Fibroblast of skin of right quadriceps (primary cell): ENCODE data around the gene TBC1D22A.

Experiments used
- DNase-seq: peaks from one replicate; pipeline ENCODE4 v3.0.0-alpha.2; 2013

Gene TBC1D22A

DNA sequence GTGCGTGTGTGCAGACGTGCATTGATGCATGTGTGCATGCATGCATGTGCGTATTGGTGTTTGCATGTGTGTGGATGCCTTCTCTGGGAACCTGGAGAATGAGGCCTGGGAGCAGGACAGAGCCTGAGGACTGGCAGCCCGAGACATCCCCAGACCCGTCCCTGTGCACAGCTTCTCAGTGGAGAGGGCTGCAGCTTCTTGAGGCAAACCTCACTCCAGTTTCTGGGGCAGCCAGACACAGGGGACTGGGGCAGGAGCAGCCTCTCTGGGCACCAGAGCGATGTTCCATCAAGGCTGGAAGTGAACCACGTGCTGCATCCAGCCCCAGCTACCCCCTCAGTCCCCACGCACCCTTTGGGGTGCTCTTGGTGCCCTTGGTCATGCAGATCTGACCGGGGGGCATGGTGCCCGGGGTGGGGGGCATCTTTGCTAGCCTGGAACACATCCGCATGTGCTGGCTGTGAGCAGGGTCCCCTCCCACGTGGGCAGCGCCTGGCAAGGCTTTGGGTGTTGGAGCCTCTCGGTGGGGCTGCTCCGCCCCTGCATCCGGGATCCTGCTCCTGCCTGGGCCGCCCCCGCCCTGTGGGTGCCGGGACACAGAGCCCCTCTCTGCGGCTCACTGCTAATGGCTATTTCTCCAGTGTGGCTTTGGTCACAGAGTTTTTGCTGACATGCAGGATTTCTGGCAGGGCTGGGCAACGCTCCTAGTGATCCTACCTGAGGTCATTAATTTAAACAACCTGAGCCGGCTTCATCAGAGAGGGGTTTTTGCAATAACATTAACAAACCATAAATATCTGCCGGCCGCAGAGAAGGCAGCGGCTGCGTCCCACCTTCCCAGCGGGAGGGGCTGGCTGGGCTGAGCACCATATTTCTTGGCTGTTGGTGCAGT lies 434.7 kb downstream of the TBC1D22A start:
- DNase-seq = no peak

DNA sequence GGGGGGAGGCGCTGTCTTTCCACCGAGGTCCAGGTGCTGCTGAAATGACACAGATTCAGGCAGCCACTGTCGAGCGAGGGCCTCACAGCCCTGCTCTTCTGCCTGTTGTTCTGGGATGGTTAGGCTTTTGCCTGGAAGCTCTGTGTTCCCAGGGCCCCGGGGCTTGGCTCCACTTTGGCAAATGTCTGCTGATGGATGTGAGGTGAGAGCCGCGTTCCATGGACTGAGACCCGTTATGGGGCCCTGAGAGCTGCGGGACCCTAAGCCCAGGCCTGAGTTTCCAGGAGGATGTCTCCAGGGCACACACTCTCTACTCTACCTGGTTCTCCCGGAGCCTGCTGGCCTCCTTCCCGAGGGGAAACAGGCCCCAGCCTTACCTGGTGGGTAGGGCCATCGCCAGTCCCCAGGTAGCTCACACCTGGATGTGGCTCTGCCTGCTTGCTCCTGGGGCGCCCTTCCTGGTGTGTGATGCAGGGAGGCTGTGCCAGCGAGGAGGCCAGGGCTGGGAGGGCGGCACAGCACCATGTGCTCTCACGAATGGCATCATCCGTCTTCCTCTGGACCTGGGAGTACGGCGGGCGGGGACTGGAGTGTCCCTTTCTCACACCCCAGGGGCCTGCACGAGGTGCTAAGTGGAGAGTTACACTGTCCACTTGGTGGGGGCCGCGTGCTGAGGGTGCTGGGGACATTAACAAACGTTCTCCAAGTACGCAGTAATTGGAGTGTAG lies 435.5 kb downstream of the TBC1D22A start:
- DNase-seq = no peak

DNA sequence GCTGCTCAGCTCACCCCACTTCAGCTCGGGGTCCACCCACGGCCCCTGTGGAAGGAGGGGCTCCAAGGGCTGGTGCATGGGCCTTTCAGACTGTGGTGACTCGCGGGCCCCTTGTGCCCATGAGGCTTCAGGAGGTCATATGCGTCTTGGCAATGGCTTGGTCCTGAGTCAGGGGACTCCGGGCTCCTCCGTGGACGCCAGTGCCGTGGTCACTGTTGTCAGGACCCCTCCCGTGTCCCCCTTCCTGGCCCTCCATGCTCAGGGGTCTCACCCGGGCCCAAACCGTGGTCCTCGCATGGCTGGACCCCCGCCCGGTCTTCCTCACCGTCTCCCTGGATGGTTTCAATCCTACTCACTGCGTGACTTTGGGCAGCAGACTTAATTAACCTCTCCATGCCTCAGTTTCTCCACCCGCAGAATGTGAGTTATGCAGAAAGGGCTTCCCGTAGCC lies 436.4 kb downstream of the TBC1D22A start:
- no peak for DNase-seq

DNA sequence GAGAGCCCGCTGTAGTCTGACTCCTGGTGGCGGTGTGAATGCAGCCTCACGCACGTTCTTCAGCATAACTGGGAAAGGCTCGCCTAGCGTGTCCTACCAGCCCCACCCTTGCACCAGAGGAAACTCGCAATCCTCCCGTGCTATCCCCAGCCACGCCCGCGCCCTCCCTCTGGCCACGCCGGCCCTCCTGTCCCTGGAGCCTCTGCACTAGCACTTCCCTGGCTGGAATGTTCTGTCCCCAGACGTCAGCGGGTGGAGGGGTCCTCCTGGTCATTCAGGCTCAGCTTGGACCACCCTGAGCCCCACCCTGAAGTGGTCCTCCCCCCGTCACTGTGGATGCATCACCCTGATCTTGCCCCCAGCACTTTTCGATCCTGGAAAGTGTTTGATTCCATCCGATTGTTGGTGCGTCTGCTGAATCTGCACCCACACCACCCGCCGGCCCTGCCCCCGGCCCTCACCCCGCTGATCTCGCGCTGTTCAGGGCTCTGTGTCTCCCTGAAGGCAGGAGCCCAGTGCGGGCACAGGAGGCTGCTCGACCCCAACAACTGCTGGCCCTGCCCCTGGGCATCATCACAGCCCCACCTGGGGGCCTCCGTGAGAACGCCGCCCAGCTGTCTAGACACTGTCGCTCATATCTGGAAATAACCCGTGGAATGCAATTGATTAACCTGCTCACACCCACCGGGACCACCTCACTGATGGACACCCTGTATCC lies 437.0 kb downstream of the TBC1D22A start:
- DNase-seq = no peak

DNA sequence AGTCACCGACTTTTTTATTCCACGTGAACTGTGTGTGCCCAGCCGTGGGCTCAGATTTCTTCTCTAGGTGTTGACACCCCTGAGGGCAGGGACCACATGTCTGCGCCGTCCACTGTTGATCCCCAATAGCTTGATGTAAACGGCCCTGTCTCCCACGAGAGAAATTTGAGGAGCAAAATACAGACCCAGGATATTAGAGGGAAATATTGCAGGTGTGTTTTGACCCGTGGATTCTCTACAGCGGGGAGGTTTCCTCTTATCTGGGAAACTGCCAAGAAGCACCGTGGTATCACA lies 437.5 kb downstream of the TBC1D22A start:
- no peak for DNase-seq

DNA sequence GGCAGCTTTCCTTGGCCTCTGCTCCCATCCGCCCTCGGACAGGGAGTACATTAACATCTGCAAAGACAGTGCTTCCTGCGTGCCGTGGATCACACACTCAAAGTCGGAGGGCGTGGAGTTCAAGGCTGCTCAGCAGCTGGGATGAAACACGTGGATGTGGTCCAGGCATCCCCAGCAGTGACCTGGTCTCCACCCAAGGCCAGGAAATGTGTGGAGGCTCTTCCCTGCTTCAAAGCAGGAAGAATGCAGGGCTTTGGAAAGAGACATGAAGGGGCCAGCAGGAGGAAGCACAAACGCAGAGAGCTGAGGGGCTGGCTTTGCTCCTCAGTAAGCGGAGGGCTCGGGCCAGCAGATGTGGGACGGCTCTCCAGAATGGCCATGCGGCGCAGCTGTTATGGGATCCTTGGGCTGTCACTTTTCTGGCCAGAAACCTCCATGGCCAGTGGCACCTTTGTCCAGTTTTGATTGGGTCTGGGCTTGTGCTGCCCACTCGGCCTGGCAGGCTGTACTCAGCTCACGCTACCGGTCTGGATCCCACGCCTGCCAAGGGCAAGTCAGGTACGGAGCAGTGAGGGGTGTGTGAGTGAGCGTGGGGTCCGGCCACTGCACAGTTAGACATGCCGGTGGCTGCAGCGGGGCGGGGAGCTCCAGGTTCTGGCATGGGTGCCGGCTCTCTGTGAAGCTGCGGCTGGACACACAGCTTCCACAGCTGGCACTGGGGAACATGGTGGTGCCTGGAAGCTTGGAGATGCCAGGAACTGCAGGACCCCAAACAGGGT lies 438.0 kb downstream of the TBC1D22A start:
- no peak for DNase-seq

DNA sequence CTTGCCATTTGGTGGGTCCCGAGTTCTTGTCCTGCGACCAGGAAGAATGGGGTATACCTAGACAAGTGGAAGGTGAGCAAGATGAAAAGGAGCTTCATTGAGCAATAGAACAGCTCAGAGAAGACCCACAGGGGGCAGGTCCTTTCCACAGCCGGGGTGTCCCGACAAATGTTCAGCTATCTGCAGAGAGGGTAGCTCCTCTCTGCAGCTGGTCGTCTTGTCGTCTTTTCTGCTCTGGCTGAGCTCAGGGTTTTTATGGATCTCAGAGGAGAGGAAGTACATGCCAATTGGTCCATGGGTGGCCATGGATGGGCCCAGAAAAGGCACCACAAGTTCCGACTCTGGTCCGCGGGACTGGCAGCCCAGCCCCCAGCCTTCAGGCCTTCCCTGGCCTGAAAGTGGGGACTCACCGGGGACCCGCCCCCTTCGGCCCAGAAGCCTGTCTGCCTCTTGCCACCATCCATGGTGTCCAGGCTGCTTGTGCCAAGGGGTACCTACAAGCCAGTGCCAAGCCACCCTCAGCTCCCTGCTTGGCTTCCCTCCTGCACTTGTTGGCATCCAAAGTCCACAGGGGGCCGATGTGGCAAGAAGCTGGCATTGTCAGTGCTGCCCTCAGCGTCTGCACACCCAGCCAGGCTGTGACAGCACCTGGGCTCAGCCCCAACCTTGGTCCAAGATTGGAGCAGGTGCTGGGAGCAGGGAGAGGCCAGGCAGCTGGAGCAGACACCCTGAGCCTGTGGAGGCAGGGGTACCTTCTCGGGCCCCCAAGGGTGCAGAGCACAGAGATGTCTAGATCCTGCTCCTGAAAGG lies 438.9 kb downstream of the TBC1D22A start:
- DNase-seq = no peak

DNA sequence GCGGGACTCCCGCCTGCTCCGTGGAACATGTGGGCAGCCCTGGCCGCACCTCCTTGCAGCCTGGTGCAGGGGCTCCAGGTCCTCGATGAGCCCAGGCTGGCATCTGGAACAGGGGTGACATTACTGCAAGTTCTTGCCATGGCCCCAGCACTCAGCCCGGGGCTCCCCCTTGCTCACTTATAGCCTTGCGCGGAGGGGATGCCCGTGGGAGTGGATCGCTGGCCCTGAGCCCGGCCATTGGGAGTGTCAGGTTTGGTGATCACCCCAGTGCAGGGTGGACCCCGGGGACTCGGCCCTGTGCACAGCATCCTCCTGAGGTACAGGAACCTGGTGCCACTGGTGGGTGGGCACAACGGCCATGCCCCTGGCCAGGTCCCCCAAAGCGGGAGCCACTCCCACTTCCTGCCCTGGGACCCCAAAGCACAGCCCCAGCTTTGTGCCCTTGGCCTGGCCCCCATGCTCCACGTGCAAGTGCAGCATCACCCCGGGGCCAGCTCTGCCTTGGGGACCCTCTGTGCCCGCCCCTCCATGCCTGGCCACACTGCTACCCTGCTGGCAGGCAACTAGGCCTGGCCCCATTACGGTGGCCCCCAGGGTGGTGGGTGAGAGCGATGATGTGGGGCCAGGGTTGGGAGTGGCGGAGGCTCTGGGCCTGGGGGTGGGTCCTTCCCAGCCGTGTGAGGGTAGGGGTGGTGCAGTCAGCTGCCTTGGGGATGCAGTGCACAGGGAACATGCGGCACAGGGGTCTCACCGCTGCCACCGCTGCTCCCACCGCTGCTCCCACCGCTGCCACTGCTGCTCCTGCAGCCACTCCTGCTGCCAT lies 439.8 kb downstream of the TBC1D22A start:
- no peak for DNase-seq

DNA sequence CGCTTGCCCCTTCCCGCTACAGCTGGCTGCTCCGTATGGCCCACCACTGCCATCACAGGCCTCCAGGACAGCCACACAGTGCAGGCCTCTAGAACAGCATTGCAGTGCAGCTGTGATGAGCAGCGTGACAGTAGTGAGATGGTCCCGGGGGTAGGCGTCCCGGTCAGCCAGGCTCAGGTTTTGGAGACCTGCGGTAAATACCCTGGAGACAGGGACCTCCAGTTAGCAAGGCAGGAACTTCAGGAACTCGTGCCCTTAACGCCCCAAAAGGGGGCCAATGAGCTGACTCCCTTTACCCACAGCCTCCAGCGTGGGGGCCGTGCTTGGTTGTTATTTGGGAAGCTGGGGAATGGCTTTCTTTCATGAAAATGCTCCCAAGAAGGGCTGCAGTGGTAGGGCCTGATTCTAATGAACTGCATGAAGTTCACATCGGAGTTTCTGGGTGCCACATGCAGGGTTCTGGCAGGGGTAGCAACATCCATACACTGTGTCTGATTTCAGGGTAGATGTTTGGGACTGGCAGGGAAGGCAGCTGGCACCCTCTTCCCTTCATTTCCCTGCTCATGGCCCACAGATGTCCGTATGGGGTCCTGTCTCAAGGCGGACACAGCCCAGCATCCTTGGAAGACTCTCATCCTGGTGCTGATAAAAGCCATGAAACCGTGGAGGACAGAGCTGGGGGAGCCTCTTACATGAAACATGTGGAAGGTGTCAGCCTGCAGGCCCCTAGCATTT lies 440.5 kb downstream of the TBC1D22A start:
- no peak for DNase-seq

DNA sequence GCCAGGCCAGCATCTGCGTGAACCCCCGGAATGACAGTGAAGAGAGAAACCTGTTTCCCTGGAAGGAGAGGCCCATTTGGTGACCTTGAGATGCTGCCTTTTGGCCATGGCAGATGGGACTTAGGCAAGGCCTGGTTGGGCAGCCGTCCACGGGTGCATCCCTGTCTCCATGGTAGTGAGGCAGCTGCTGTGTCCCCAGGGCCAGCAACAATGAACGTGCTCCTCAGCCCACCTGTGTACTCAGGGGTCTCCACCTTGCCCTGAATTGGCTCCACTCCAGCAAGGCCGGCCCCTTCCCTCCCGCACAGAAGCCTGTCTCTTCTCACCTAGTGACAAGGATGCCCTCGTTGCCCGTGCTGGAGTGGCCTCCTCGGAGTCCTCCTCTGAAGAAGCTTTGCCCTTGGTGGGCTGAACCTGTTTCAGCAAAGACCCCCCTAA lies 441.1 kb downstream of the TBC1D22A start:
- DNase-seq = no peak

DNA sequence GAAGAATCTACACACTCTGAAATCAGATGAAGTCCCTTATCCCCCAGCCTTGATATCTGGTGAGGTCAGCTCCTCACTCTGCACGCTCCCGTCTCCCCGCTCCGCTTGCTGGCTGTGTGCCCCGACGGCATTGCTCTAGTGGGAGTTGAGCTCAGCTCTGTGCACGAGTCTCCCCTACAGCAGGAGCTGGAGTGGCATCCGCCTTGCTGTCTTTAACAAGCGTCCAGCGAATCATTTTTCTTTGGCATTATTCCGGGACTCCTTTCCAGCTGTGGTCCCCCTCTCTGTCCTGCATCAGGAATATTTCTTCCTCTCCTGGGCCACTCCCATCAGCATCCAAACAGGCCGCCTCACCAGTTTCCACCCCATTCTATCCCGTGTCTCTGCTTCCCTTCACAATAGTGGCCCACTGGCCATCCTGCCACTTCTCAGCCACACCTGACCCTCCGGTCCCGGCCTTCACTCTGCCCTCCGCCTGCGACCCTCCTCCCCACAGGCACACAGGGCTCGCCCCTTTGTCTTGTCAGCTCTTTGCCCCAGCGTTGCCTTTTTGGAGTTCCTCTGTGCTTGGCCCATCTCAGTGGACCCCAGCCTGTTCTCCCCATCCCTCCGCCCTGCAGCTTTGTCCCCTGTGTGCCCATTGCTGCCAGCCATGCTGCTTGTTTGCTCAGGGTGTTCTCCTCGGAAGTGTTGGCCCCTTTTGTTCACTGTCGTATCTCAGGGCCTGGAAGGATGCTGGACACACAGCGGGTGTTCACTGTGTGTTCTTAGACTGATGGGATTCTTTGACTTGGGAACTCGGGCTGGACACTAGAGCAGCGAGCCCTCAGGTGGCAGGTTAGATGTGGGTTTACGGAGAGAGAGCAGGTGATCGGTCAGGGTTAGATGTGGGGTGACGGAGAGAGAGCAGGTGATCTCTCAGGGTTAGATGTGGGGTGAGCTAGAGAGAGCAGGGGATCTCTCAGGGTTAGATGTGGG lies 441.8 kb downstream of the TBC1D22A start:
- no peak for DNase-seq

DNA sequence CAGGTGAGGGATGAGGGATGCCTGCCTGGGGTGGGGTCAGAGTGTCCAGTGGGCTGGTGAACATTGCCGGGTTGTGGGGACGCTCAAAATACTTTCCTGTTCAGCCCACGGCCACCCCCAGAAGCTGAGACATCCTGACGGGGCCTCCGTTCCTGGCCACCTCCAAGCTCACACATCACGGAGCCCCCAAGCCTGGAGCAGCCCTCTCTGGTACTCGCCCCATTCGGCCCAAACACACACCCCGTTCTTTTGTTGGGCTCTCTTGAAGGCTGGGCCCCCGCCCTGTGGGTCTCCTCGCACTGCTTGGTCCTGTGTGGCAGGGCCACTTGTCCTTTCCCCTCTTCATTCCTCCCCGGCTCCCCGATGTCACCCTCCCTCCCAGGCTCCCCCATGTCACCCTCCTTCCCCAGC lies 442.6 kb downstream of the TBC1D22A start:
- DNase-seq = no peak

DNA sequence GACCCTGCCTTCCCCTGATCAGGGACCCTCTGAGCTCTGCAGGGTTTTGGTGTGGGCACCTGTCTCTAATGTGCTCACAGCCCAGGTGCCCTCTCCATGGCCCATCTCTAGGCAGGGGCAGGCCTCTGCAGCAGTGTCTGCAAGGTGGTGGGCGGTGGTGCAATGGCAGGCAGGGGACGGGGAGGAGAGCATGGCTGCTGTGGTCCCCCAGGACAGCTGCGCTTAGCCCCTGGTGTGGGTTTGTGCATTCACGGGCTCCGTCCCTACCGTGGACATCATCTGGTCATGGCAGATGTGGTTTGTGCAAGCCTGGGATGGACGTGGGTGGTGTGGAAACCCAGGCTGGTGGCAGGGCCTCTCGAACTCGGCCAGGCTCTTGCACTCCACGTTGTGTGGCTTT lies 443.1 kb downstream of the TBC1D22A start:
- no peak for DNase-seq

DNA sequence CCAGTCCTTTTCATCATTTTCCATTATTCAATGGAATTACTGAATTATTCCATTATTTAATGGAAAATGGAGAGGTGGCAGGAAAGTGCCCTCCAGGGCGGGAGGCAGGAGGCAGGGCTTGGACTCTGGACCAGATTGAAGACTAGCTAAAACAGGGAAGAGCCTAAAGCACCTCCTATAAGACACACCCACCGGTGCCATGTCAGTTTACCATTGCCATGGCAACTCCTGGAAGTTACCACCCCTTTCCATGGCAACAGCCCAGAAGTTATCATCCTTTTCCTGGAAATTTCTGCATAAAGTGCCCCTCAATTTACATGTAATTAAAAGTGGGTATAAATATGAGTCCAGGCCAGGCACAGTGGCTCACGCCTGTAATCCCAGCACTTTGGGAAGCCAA lies 443.7 kb downstream of the TBC1D22A start:
- DNase-seq = no peak

DNA sequence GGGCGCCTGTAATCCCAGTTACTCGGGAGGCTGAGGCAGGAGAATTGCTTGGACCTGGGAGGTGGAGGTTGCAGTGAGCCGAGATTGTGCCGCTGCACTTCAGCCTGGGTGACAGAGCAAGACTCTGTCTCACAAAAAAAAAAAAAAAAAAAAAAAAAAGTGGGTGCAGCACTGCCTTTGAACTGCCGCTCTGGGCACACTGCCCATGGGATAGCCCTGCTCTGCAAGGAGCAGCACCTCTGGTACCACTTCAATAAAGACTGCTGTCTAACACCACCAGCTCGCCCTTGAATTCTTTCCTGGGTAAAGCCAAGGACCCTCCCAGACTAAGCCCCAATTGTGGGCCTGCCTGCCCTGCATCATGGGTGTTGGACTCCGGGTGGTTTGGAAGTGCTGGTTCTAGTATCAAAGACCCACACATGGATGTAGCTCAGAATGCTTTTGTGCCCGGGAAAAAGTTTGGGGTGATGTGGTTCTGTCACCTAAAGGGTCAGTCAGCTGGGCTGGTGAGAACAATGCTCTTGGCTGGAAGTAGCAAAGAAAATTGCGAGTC lies 444.3 kb downstream of the TBC1D22A start:
- no peak for DNase-seq

DNA sequence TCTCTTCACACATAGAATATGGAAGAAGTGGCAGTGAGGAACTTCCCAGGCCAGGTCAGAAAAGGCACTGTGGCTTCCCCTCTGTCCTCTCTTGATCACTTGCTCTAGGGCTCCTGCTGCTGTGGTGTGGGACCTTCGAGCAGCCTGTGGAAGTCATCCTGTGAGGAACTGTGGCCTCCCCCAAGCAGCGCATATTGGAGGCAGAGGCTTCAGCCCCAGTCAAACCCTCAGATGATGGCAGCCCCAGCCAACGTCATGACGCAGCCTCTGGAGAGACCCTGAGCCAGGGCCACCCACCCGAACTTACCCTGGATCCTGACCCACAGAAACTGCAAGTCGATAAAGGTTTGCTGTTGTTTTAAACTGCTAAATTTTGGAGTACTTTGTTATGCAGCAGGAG lies 444.9 kb downstream of the TBC1D22A start:
- no peak for DNase-seq

DNA sequence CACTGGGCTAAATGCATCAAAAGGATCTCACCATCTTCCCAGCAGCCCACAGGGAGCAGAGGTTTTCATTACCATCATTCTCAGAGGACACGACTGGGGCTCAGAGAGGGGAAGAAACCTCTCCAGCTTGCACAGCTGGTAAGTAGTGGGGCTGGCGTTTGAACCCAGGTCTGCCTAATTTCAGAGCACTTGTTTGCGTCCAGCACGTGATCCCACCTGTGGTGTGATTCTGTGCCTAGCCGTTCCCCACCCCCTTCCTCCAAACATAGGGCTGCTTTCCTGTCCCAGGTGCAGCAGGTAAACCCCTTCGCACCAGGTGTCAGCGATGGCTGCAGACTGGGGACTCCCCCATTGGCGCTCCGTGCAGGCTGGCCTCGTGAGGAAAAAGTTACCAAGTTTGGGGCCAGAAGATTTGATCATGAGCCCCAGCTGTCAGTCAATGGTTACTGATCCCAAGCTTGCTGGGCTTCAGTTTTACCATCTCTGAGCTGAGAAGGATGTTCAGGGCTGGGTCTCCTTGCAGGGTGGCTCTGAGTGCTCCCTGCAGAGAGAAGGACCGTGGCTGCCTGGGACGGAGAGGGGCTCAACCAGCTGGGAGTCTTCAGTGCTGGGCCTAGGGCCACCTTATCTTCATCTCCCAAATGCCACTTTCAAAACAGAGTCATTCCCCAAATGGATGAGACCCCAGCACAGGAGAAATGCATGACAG lies 445.6 kb downstream of the TBC1D22A start:
- DNase-seq = no peak

DNA sequence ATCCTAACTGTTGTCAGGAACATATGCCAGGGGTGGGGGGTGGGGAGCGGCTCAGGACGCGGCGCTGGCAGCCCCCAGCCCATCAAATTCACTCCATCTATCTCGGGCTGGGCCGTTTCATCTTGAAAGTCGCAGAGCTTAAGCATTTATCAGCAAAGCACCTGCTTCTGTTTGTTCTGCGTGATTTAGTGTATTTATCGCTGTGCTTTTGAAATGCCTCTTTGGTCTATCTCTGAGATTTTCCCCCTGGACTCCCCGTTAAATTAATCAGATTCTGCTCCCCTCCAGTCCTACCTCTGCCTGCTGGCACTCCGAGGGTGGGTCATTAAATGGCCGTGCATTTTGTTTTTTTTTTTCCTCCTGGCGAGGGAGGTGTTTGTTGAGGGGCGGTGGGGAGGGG lies 446.2 kb downstream of the TBC1D22A start:
- no peak for DNase-seq
